GM13977 (cell line): Measurements from ENCODE around the gene CPLX3.

Source experiments
- DNase-seq: peaks from one replicate; pipeline ENCODE4 v3.0.0; 2012; ENCODE audit warnings: low spot score
- CTCF ChIP-seq: IDR thresholded peaks from 2 replicates; pipeline ENCODE4 v1.5.1; 2012; ENCODE audit warnings: mild to moderate bottlenecking, control low read depth; ENCODE audit not compliant: insufficient read depth; ENCODE audit errors: extremely low read depth, missing control alignments
- in situ Hi-C: fragments of 300-500 bp; cut with MboI; formaldehyde crosslinking; loops from one replicate; pipeline ENCODE4 v1.12.0; 2022; ENCODE audit warnings: low sequenced_read_pairs, low pct_unique_long_range_greater_than_20kb, mixed read lengths, inconsistent platforms; ENCODE audit not compliant: unreplicated experiment

Gene CPLX3

GRCh38 chr15:74832826-74833225 lies 6.4 kb downstream of the CPLX3 start:
- no peak for TF ChIP-seq CTCF
- in situ Hi-C loops: no loop called here
- no peak for DNase-seq

GRCh38 chr15:74833376-74834107 lies 7.1 kb downstream of the CPLX3 start:
- in situ Hi-C loops: no loop called here
- no peak for DNase-seq
- no peak for TF ChIP-seq CTCF

DNA sequence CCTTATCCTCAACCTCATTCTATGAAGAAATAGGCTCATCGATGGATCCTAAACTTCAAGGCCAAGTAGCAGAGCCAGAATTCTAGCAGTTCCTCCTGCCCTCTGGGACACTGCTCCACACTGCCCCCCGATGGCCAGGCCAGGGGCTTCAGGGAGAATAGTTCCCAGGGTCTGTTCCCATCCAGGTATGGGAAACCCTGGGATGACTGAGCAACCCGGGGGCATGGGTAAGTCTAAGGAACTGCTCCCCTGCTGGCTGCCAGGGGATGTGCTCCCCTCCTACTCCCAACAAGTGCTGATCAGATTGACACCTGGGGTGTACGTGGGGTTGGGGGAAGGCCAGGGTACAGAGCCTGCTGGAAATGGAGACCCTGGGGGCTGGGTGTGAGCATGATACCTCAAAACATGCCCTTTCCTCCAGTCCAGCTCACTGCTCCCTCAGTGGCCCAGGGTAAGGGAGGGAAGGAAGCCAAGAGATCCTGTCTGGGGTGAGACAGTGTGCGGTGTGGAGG lies 8.9 kb downstream of the CPLX3 start:
- TF ChIP-seq CTCF: peak; percentile 83
- in situ Hi-C loops: no loop called here
- peak; percentile 76 for DNase-seq

- TF ChIP-seq CTCF: no peak
- DNase-seq: no peak
- in situ Hi-C loops: no loop called here
Observed at GRCh38 chr15:74836846-74837245, 10.4 kb downstream of the CPLX3 start.

DNA sequence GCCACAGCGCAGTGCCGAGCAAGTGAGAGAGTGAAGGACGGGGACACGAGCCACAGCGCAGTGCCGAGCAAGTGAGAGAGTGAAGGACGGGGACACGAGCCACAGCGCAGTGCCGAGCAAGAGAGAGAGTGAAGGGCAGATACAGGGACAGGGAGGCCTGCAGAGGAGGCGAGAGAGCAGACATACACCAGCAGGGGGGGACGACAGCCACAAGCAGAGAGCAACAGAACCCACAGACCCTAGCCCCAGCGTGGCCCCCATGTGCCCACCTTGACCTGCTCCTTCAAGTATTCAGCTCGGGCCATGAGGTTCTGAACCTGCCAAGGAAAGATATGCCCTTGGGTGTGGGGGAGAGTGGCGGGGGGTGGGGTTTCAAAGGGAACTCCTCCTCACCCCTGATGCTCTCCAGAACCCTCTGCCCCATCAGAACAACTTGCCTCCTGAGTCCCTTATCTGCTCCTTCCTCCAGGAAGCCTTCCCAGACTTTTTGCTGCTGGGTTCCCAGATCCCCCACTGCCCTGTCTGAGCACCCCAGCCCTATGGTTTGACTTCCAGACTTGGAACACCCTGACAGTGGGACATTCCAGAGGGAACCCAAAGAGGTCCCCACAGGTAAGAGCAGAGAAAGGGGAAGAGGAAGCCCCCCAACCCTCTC lies 11.2 kb downstream of the CPLX3 start:
- no peak for TF ChIP-seq CTCF
- no peak for DNase-seq
- in situ Hi-C loops: no loop called here

- no peak for TF ChIP-seq CTCF
- in situ Hi-C loops: no loop called here
- DNase-seq: no peak
Observed at GRCh38 chr15:74838137-74838516, 11.7 kb downstream of the CPLX3 start.
